Gastroesophageal sphincter (tissue), 3 donors: ENCODE data around the gene BMERB1.
"Not testable (repeated sequence)": the region's sequence is repeated elsewhere in the genome, so short reads cannot be mapped to it uniquely, and the experiment has no call there.

Experiments
- EP300 ChIP-seq: sonication (generic); formaldehyde crosslinking; IDR thresholded peaks from one replicate; pipeline ENCODE4 v1.6.1; 2017; ENCODE audit warnings: antibody characterized with exemption, mild to moderate bottlenecking
- TF ChIP-seq, protein P1 (sequence below), 4 experiments: fragments of 200-600 bp in 2 of 4; fragments of 450-650 bp in 2 of 4; sonication (generic) in 1 of 4; IDR thresholded peaks; one replicate each; pipeline ENCODE4 v1.5.1; 2017 to 2019; ENCODE audit warnings: antibody characterized with exemption in 4 of 4, mild to moderate bottlenecking in 2 of 4, moderate library complexity in 2 of 4

DNA sequence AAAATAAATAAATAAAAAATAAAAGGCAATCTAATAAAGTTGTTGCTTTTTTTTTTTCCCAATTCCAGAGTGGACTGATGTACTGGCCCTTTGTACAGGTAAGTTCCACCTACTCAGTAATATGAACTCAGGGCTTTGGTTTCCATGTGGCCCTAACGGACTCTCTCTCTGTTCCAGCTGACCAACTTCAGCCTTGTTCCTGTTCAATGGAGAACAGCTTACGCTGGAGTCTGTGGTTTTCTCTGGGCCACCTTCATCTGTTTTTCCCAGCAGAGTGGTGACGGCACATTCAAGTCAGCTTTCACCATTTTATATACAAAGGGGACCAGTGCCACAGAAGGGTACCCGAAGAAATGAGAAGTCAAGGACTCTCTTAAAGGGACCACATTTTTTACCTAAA, 26.6 kb upstream of the BMERB1 start:
- TF ChIP-seq, protein P1, sequence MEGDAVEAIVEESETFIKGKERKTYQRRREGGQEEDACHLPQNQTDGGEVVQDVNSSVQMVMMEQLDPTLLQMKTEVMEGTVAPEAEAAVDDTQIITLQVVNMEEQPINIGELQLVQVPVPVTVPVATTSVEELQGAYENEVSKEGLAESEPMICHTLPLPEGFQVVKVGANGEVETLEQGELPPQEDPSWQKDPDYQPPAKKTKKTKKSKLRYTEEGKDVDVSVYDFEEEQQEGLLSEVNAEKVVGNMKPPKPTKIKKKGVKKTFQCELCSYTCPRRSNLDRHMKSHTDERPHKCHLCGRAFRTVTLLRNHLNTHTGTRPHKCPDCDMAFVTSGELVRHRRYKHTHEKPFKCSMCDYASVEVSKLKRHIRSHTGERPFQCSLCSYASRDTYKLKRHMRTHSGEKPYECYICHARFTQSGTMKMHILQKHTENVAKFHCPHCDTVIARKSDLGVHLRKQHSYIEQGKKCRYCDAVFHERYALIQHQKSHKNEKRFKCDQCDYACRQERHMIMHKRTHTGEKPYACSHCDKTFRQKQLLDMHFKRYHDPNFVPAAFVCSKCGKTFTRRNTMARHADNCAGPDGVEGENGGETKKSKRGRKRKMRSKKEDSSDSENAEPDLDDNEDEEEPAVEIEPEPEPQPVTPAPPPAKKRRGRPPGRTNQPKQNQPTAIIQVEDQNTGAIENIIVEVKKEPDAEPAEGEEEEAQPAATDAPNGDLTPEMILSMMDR (IDR thresholded peaks at IDR 0.05): not testable (repeated sequence)
- TF ChIP-seq EP300: not testable (repeated sequence)
